Cardiac septum (tissue), 1 donor: ENCODE measurements around the gene PCAT6. TPM values are rescaled to one million over a fixed set of nuclear protein-coding genes. Genes with fewer than 3 reads are reported as not detected.
A peak's percentile ranks its signal among the peaks of the same experiment; 100 is the strongest.
"Not testable (repeated sequence)": the region's sequence is repeated elsewhere in the genome, so short reads cannot be mapped to it uniquely, and the experiment has no call there.

ENCODE experiments used
- DNase-seq: peaks from one replicate; pipeline ENCODE4 v3.0.0-alpha.2; 2020; ENCODE audit warnings: low spot score
- intact Hi-C: fragments of 100-400 bp; cut with DNase I; formaldehyde crosslinking; loops from one replicate; pipeline ENCODE4 v1.14.0; 2022
- total RNA-seq: library from RNA; stranded (reverse); fragmentation: NEBNext Ultra II Directional; extraction: Animal tissue kit (Norgen Biotek cat#: 25700); gene quantifications from one replicate; pipeline ENCODE4 v1.2.1, GENCODE V29; 2021
- donor health status: DM: no; HTN: no; CAD: no.

The PCAT6 gene
- total RNA-seq, 1 donor from 2014 or later = 1.7 TPM

GRCh38 chr1:202805886-202806844 is 4.6 kb upstream of the PCAT6 start:
- intact Hi-C loops = loop anchor here (5.0 kb wide), 1 partner anchor 151 kb away; the partner anchor contains the start of gene ADIPOR1
- no peak for DNase-seq

GRCh38 chr1:202806845-202807450 is 3.8 kb upstream of the PCAT6 start:
- DNase-seq = no peak
- intact Hi-C loops = loop anchor here (5.0 kb wide), 1 partner anchor 150 kb away; the partner anchor contains the start of gene ADIPOR1

- no peak for DNase-seq
- intact Hi-C loops = loop anchor here (5.0 kb wide), 1 partner anchor 150 kb away; the partner anchor contains the start of gene ADIPOR1
These were observed 3.3 kb upstream of the PCAT6 start for GRCh38 chr1:202807451-202807925.

GRCh38 chr1:202807926-202808757 is 2.6 kb upstream of the PCAT6 start, which contains the start of gene KDM5B:
KDM5B (minus strand) TSS chr1:202808421; CDS start chr1:202808305, 116 bp downstream.
- peak; percentile 90 for DNase-seq
- intact Hi-C loops = loop anchor here (5.0 kb wide), 1 partner anchor 149 kb away; the partner anchor contains the start of gene ADIPOR1

GRCh38 chr1:202809597-202810159 is 1.1 kb upstream of the PCAT6 start:
- DNase-seq = no peak
- intact Hi-C loops = loop anchor here (2.0 to 5.0 kb wide), 3 partner anchors 51 to 148 kb away; partner anchors contain the start of genes ADIPOR1 and RABIF

GRCh38 chr1:202810193-202810614 is 550 bp upstream of the PCAT6 start:
- no peak for DNase-seq
- intact Hi-C loops = loop anchor here (2.0 kb wide), 2 partner anchors 51 to 79 kb away; partner anchors contain the start of gene RABIF

GRCh38 chr1:202811296-202812175 is 782 bp downstream of the PCAT6 start:
- intact Hi-C loops = loop anchor here (2.0 kb wide), 2 partner anchors 49 to 77 kb away; partner anchors contain the start of gene RABIF
- DNase-seq = no peak

- intact Hi-C loops = no loop called here
- no peak for DNase-seq
These were observed 1.6 kb downstream of the PCAT6 start for GRCh38 chr1:202812176-202813026.

- intact Hi-C loops = no loop called here
- DNase-seq = no peak
These were observed 4.4 kb downstream of the PCAT6 start for GRCh38 chr1:202815120-202815519.

GRCh38 chr1:202818819-202819218 is 8.1 kb downstream of the PCAT6 start:
- intact Hi-C loops = no loop called here
- DNase-seq = no peak

GRCh38 chr1:202821467-202821866 is 10.7 kb downstream of the PCAT6 start:
- intact Hi-C loops = no loop called here
- DNase-seq = no peak

GRCh38 chr1:202825748-202826147 is 15.0 kb downstream of the PCAT6 start:
- DNase-seq = no peak
- intact Hi-C loops = no loop called here

GRCh38 chr1:202829223-202829622 is 18.5 kb downstream of the PCAT6 start:
- DNase-seq, intact Hi-C loops: not testable (repeated sequence)

GRCh38 chr1:202831906-202832305 is 21.2 kb downstream of the PCAT6 start:
- no peak for DNase-seq

GRCh38 chr1:202834771-202835547 is 24.2 kb downstream of the PCAT6 start:
- intact Hi-C loops = no loop called here
- no peak for DNase-seq

More at GRCh38 chr1:202831906-202832305, 21.2 kb downstream of the PCAT6 start:
- intact Hi-C loops = no loop called here

- intact Hi-C loops = no loop called here
These were observed 24.9 kb downstream of the PCAT6 start for GRCh38 chr1:202835548-202836072.

More at GRCh38 chr1:202835548-202836072, 24.9 kb downstream of the PCAT6 start:
- no peak for DNase-seq
